ENCODE results near the gene AVPR2.

Gene AVPR2

GRCh38 chrX:153867139-153867538 is 37.3 kb upstream of the AVPR2 start:
- TF ChIP-seq ZFX (IDR thresholded peaks at IDR 0.05; ENCODE audit: borderline replicate concordance) (no peak), CTCF (IDR thresholded peaks at IDR 0.05) (no peak)
- no peak overlapping the region for H3K27ac ChIP-seq

DNA sequence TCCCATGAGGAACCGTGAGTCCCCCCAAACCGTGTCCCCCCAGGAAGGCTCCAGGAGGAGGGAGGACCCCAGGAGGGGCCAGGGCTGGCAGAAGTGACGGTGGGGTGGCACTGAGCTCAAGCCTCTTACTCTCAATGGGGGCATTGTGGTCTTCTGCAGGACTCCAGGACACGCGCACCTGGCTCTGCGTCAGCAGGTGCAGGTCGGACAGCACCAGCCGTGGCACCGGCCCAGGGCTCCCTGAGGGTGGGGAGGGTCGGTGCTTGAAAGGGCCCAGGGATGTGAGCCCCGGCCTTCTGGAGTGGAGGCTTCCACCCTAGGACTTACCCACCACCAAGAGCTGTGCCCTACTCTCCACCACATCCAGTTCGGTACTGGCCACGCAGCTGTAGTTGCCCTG is 36.8 kb upstream of the AVPR2 start:
- TF ChIP-seq CTCF (IDR thresholded peaks at IDR 0.05): no peak
- no peak for TF ChIP-seq ZFX (IDR thresholded peaks at IDR 0.05; ENCODE audit: borderline replicate concordance)
- no peak overlapping the region for H3K27ac ChIP-seq

- no peak for TF ChIP-seq CTCF (IDR thresholded peaks at IDR 0.05)
- no peak for TF ChIP-seq ZFX (IDR thresholded peaks at IDR 0.05; ENCODE audit: borderline replicate concordance)
- no peak overlapping the region for H3K27ac ChIP-seq
Observed at GRCh38 chrX:153868576-153869472, 35.6 kb upstream of the AVPR2 start.

GRCh38 chrX:153869473-153870287 is 34.8 kb upstream of the AVPR2 start:
- no peak for TF ChIP-seq ZFX (IDR thresholded peaks at IDR 0.05; ENCODE audit: borderline replicate concordance)
- TF ChIP-seq CTCF (IDR thresholded peaks at IDR 0.05): no peak
- H3K27ac ChIP-seq: no peak overlapping the region

DNA sequence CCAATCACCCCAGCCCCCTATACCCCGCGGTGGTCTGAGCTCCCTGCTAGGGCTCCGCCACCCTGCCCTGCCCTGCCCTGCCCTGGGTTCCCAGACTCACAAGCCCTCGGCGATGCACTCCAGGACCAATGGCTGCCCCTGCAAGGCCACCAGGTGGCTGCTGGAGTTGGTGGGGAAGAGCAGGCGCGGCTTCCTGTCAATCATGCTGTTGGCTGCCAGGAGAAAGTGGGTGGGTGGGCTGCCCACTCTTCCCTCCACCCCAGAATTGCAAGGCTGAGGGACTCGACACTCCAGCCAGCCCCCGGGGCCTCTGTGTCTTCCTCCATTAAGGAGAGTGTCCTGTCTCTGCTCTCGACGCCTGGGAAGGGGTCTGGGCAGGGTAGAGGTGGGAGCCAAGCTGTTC is 34.2 kb upstream of the AVPR2 start:
- no peak overlapping the region for H3K27ac ChIP-seq

DNA sequence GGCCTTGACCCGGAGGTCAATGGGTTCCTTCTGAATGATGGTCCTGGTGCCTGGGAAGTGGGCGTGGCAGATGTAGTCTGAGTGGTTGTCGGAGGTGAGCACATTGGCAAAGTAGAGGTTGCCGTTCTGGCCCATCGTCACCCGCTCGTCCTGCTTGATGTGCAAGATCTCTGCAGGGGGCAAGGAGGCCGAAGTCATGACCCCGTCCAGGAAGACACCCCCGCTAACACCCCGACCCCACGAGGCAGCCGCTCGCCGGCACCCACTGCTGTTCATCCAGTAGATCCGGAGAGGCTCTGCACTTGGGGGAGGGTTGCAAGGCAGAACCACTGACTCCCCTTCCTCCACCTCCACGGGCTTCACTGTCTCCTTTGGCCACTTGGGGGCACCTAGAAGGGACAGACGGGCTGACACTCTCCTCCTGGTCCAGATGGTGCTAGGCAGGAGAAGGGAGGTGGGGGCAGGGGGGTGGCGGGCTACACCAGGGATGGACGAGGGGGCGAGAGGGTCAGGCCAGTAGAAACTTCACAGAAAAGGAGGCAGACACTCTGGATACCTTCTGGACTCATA is 33.6 kb upstream of the AVPR2 start:
- no peak overlapping the region for H3K27ac ChIP-seq
- TF ChIP-seq CTCF (IDR thresholded peaks at IDR 0.05) (no peak), ZFX (IDR thresholded peaks at IDR 0.05; ENCODE audit: borderline replicate concordance) (no peak)

More for the DNA sequence above, 34.2 kb upstream of the AVPR2 start:
- no peak for TF ChIP-seq ZFX (IDR thresholded peaks at IDR 0.05; ENCODE audit: borderline replicate concordance)
- no peak for TF ChIP-seq CTCF (IDR thresholded peaks at IDR 0.05)

Data from 22Rv1 (cell line).